SK-N-SH (cell line): Measurements from ENCODE around the gene ELOVL6. TPM values are rescaled to one million over a fixed set of nuclear protein-coding genes. Genes with fewer than 3 reads are reported as not detected.

Experiments used
- CTCF ChIA-PET: fragments of 300-600, 350-600 bp; formaldehyde crosslinking; extraction: SDS; loops from one replicate; lab custom pipeline; 2021; lab: Yijun Ruan, JAX
- POLR2A ChIA-PET: fragments of 350-600 bp; sonication (Branson Sonifier 250); formaldehyde crosslinking; extraction: SDS; loops from one replicate; lab custom pipeline; 2020; ENCODE audit warnings: antibody characterized with exemption, inconsistent platforms; lab: Yijun Ruan, JAX
- DNase-seq: peaks from one replicate; pipeline ENCODE4 v3.0.0; 2012
- H2AFZ ChIP-seq: fragments of 200-600 bp; sonication (generic); 2 replicates; pipeline ENCODE4 v1.8.1; 2016; ENCODE audit warnings: antibody characterized with exemption, mild to moderate bottlenecking, low read depth
- H3F3A ChIP-seq: fragments of 200-600 bp; sonication (generic); replicated peaks from 2 replicates; pipeline ENCODE3; 2016; ENCODE audit warnings: antibody characterized with exemption, mild to moderate bottlenecking; ENCODE audit not compliant: insufficient read depth
- H3K27ac ChIP-seq, 2 experiments: fragments of 200-500 bp in 1 of 2; fragments of 200-600 bp in 1 of 2; sonication (Bioruptor generic) in 1 of 2; sonication (generic), shearing (Covaris generic) in 1 of 2; 2 replicates each; pipeline versions ENCODE4 v1.5.1 to v1.6.1; 2014 to 2016; ENCODE audit warnings: low read depth in 2 of 2, inconsistent platforms in 1 of 2, low read length in 1 of 2, mild to moderate bottlenecking in 1 of 2, mixed read lengths in 1 of 2
- H3K27me3 ChIP-seq: fragments of 200-600 bp; sonication (generic), shearing (Covaris generic); 2 replicates; pipeline ENCODE4 v1.6.1; 2016; ENCODE audit warnings: mixed run types; ENCODE audit not compliant: insufficient read depth
- H3K36me3 ChIP-seq, 2 experiments: fragments of 200-500 bp in 1 of 2; fragments of 200-600 bp in 1 of 2; sonication (Bioruptor generic) in 1 of 2; sonication (generic) in 1 of 2; replicated peaks in 1 of 2; 2 replicates each; pipeline versions ENCODE3 to v1.5.1; 2014 to 2016; ENCODE audit warnings: low read length in 1 of 2, mild to moderate bottlenecking in 1 of 2; ENCODE audit not compliant: insufficient read depth in 2 of 2, control insufficient read depth in 1 of 2
- H3K4me1 ChIP-seq, 2 experiments: fragments of 200-500 bp in 1 of 2; fragments of 200-600 bp in 1 of 2; sonication (Bioruptor generic) in 1 of 2; sonication (generic), shearing (Covaris generic) in 1 of 2; 2 replicates each; pipeline versions ENCODE4 v1.5.1 to v1.6.1; 2014 to 2016; ENCODE audit warnings: low read depth in 1 of 2, low read length in 1 of 2, mixed run types in 1 of 2; ENCODE audit not compliant: insufficient read depth in 2 of 2, control insufficient read depth in 1 of 2
- H3K4me2 ChIP-seq: fragments of 200-600 bp; sonication (generic), shearing (Covaris generic); 2 replicates; pipeline ENCODE4 v1.6.1; 2017; ENCODE audit warnings: mixed run types
- H3K4me3 ChIP-seq, 2 experiments: fragments of 200-500 bp in 1 of 2; fragments of 200-600 bp in 1 of 2; sonication (Bioruptor generic) in 1 of 2; sonication (generic), shearing (Covaris generic) in 1 of 2; 2 replicates each; pipeline versions ENCODE4 v1.5.1 to v1.8.1; 2014 to 2016; ENCODE audit warnings: low read depth in 2 of 2, inconsistent platforms in 1 of 2, low read length in 1 of 2, mild to moderate bottlenecking in 1 of 2, mixed read lengths in 1 of 2, moderate library complexity in 1 of 2
- H3K79me2 ChIP-seq: fragments of 200-600 bp; sonication (generic); 2 replicates; pipeline ENCODE4 v1.8.1; 2017; ENCODE audit warnings: mild to moderate bottlenecking; ENCODE audit not compliant: insufficient read depth
- H3K9ac ChIP-seq: fragments of 200-600 bp; sonication (generic); 2 replicates; pipeline ENCODE4 v1.6.1; 2017; ENCODE audit warnings: mixed run types
- H3K9me2 ChIP-seq: fragments of 200-600 bp; sonication (generic); 2 replicates; pipeline ENCODE4 v1.6.1; 2017; ENCODE audit warnings: mixed run types
- H3K9me3 ChIP-seq: fragments of 200-600 bp; sonication (generic); 2 replicates; pipeline ENCODE4 v1.6.1; 2017; ENCODE audit warnings: mixed run types, mild to moderate bottlenecking, moderate library complexity
- H4K20me1 ChIP-seq: fragments of 200-600 bp; sonication (generic); 2 replicates; pipeline ENCODE4 v1.6.1; 2017; ENCODE audit warnings: mild to moderate bottlenecking, mixed run types; ENCODE audit not compliant: insufficient read depth
- ELF1 ChIP-seq: IDR thresholded peaks from 2 replicates; pipeline ENCODE4 v1.4.0; 2012
- EP300 ChIP-seq, 2 experiments: IDR thresholded peaks; 2 replicates each; pipeline versions ENCODE4 v1.4.0 to v1.6.1; 2012; ENCODE audit warnings: borderline replicate concordance in 1 of 2, low read depth in 1 of 2, low read length in 1 of 2
- FOXJ3 ChIP-seq: sonication (generic); formaldehyde crosslinking; IDR thresholded peaks from 2 replicates; pipeline ENCODE4 v1.5.1; 2020; ENCODE audit warnings: mild to moderate bottlenecking, missing genetic modification reagents
- FOXM1 ChIP-seq: IDR thresholded peaks from 2 replicates; pipeline ENCODE4 v1.4.0; 2012; ENCODE audit warnings: low read depth, mild to moderate bottlenecking
- GATA2 ChIP-seq: sonication (generic); formaldehyde crosslinking; IDR thresholded peaks from 2 replicates; pipeline ENCODE4 v1.5.0; 2020; ENCODE audit warnings: mild to moderate bottlenecking, missing genetic modification reagents
- IRF3 ChIP-seq: fragments of 150-350 bp; IDR thresholded peaks from 2 replicates; pipeline ENCODE4 v1.6.1; 2016; ENCODE audit warnings: mild to moderate bottlenecking, low read depth, low read length
- JUND ChIP-seq: IDR thresholded peaks from 2 replicates; pipeline ENCODE4 v1.4.0; 2012
- MEF2A ChIP-seq: IDR thresholded peaks from 2 replicates; pipeline ENCODE4 v1.4.0; 2012; ENCODE audit warnings: low read depth, borderline replicate concordance
- MXI1 ChIP-seq: IDR thresholded peaks from 2 replicates; pipeline ENCODE4 v1.6.1; 2012; ENCODE audit warnings: mild to moderate bottlenecking, low read depth, low read length, improper control_type of control experiment
- NFIC ChIP-seq: IDR thresholded peaks from 2 replicates; pipeline ENCODE4 v1.4.0; 2012; ENCODE audit warnings: borderline replicate concordance
- POLR2AphosphoS5 ChIP-seq: IDR thresholded peaks from 2 replicates; pipeline ENCODE4 v1.6.1; 2012; ENCODE audit warnings: low read depth, low read length
- RAD21 ChIP-seq: IDR thresholded peaks from 2 replicates; pipeline ENCODE4 v1.6.1; 2012; ENCODE audit warnings: mild to moderate bottlenecking, low read length
- RCOR1 ChIP-seq: fragments of 150-350 bp; IDR thresholded peaks from 2 replicates; pipeline ENCODE4 v1.6.1; 2017; ENCODE audit warnings: antibody characterized with exemption, low read length
- REST ChIP-seq: IDR thresholded peaks from 2 replicates; pipeline ENCODE4 v1.6.1; 2012; ENCODE audit warnings: mild to moderate bottlenecking, low read depth, low read length, moderate library complexity
- RFX5 ChIP-seq: IDR thresholded peaks from 2 replicates; pipeline ENCODE4 v1.6.1; 2012; ENCODE audit warnings: mild to moderate bottlenecking, improper control_type of control experiment, low read length
- TCF12 ChIP-seq: IDR thresholded peaks from 2 replicates; pipeline ENCODE4 v1.4.0; 2012
- USF1 ChIP-seq: IDR thresholded peaks from 2 replicates; pipeline ENCODE4 v1.4.0; 2012; ENCODE audit warnings: low read depth, borderline replicate concordance
- ZBTB33 ChIP-seq: IDR thresholded peaks from 2 replicates; pipeline ENCODE4 v1.4.0; 2012; ENCODE audit warnings: low read depth, borderline replicate concordance
- WGBS: methylation state at CpG from one replicate; pipeline ENCODE4 v1.1.6; 2017; ENCODE audit warnings: low lambda C conversion rate; 5-methylcytosine and 5-hydroxymethylcytosine counted together
- polyA plus RNA-seq, 3 experiments: library from polyadenylated mRNA; depleted of rRNA; stranded (reverse); fragments of >200 nt; gene quantifications; 2 replicates each; pipeline ENCODE4 v1.2.3, GENCODE V29; 2012
- TF ChIP-seq, protein P1 (sequence below): fragments of 200-600 bp; sonication (generic); IDR thresholded peaks from 2 replicates; pipeline ENCODE4 v1.6.1; 2017; ENCODE audit warnings: antibody characterized with exemption, mild to moderate bottlenecking, moderate library complexity
- TF ChIP-seq, protein P2 (sequence below): IDR thresholded peaks from 2 replicates; pipeline ENCODE4 v1.4.0; 2012; ENCODE audit warnings: low read depth

ELOVL6 gene
- polyA plus RNA-seq, 1 of the 3 experiments (the other 2 are of a cell fraction), result 9.0 TPM

DNA sequence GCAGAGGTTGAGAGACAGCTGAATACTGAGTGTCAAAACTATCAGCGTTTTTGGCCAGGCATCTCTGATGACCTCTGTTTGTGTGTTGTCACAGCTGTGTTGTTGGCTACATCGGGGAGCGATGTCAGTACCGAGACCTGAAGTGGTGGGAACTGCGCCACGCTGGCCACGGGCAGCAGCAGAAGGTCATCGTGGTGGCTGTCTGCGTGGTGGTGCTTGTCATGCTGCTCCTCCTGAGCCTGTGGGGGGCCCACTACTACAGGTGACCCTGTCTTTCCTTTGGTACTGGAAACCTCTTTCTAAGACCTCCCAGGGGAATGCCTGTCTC lies 198.9 kb downstream of the ELOVL6 start:
- H3K79me2 ChIP-seq, result no peaks in the 10 kb centered on the region
- DNase-seq, result no peak
- H2AFZ ChIP-seq, result no peak overlapping the region
- no peaks in the 10 kb centered on the region for H3F3A ChIP-seq
- H3K27me3 ChIP-seq, result no peaks in the 10 kb centered on the region
- H4K20me1 ChIP-seq, result no peaks in the 10 kb centered on the region
- no peak overlapping the region for H3K4me3 ChIP-seq
- no peak overlapping the region for H3K9ac ChIP-seq
- H3K9me3 ChIP-seq, result no peaks in the 10 kb centered on the region
- WGBS, result 14% methylated on average over 4 of the region's 9 CpGs
- ChIA-PET POLR2A (no interaction called here), CTCF (interaction anchor here (0.6 to 19.2 kb wide), 19 partner anchors 10 to 1335 kb away, joined by 3 to 591 read pairs (median 4); no protein-coding TSS in a partner anchor)
- H3K4me2 ChIP-seq, result no peak overlapping the region
- H3K27ac ChIP-seq, result no peak overlapping the region
- TF ChIP-seq NFIC (no peak), MXI1 (no peak), RCOR1 (no peak), REST (no peak), POLR2AphosphoS5 (no peak), ZBTB33 (no peak), FOXJ3 (CRISPR knock-in tag) (no peak), ELF1 (no peak), IRF3 (no peak), EP300 (IDR thresholded peaks at IDR 0.05; ENCODE audit: borderline replicate concordance in 1 of 2, low read depth in 1 of 2, low read length in 1 of 2) (no peak), FOXM1 (no peak), RAD21 (no peak), JUND (no peak), MEF2A (no peak), GATA2 (CRISPR knock-in tag) (no peak), RFX5 (no peak), USF1 (no peak), TCF12 (no peak)
- TF ChIP-seq, protein P1, sequence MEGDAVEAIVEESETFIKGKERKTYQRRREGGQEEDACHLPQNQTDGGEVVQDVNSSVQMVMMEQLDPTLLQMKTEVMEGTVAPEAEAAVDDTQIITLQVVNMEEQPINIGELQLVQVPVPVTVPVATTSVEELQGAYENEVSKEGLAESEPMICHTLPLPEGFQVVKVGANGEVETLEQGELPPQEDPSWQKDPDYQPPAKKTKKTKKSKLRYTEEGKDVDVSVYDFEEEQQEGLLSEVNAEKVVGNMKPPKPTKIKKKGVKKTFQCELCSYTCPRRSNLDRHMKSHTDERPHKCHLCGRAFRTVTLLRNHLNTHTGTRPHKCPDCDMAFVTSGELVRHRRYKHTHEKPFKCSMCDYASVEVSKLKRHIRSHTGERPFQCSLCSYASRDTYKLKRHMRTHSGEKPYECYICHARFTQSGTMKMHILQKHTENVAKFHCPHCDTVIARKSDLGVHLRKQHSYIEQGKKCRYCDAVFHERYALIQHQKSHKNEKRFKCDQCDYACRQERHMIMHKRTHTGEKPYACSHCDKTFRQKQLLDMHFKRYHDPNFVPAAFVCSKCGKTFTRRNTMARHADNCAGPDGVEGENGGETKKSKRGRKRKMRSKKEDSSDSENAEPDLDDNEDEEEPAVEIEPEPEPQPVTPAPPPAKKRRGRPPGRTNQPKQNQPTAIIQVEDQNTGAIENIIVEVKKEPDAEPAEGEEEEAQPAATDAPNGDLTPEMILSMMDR, result no peak
- TF ChIP-seq, protein P2, sequence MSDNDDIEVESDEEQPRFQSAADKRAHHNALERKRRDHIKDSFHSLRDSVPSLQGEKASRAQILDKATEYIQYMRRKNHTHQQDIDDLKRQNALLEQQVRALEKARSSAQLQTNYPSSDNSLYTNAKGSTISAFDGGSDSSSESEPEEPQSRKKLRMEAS, result no peak
- no peaks in the 10 kb centered on the region for H3K36me3 ChIP-seq
- no peaks in the 10 kb centered on the region for H3K9me2 ChIP-seq
- H3K4me1 ChIP-seq, result no peaks in the 10 kb centered on the region; a peak in 1 of 4 replicates
